ENCODE data around the gene SLAIN1. TPM values are rescaled to one million over a fixed set of nuclear protein-coding genes. Genes with fewer than 3 reads are reported as not detected.

Gene SLAIN1
- total and polyA plus RNA-seq, 12 donors: 5.5 to 26.7 (median 14.1) TPM

- no peak overlapping the region for H3K4me3 ChIP-seq
- intact Hi-C loops (cut with DNase I): no loop called here
- no peaks in the 10 kb centered on the region for H3K36me3 ChIP-seq (replicated peaks in 1 of 2)
- peaks cover 0 to 2% (median 0%) of the 10 kb centered on the region in 3 donors for H3K9me3 ChIP-seq (replicated peaks in 1 of 3)
- H3K4me1 ChIP-seq (replicated peaks in 1 of 2): no peaks in the 10 kb centered on the region
- no peak overlapping the region for H3K27ac ChIP-seq
- DNase-seq: no peak
- no peaks in the 10 kb centered on the region for H3K27me3 ChIP-seq
- TF ChIP-seq CTCF (IDR thresholded peaks at IDR 0.05) (no peak), POLR2A (IDR thresholded peaks at IDR 0.05) (no peak)
These were observed 21.6 kb downstream of the SLAIN1 start for GRCh38 chr13:77719128-77719527.

GRCh38 chr13:77720988-77721387 is 23.5 kb downstream of the SLAIN1 start:
- 86 to 96% (median 92%) methylated on average over 5 of the region's 5 CpGs for WGBS, 4 donors
- H3K4me1 ChIP-seq (replicated peaks in 1 of 2): no peaks in the 10 kb centered on the region
- intact Hi-C loops (cut with DNase I): no loop called here

GRCh38 chr13:77724092-77724491 is 26.6 kb downstream of the SLAIN1 start:
- 74 to 96% (median 91%) methylated on average over 6 of the region's 6 CpGs for WGBS, 4 donors

More at GRCh38 chr13:77720988-77721387, 23.5 kb downstream of the SLAIN1 start:
- H3K36me3 ChIP-seq (replicated peaks in 1 of 2): no peaks in the 10 kb centered on the region
- no peak for TF ChIP-seq POLR2A (IDR thresholded peaks at IDR 0.05)
- no peak for TF ChIP-seq CTCF (IDR thresholded peaks at IDR 0.05)
- no peak overlapping the region for H3K4me3 ChIP-seq
- H3K27ac ChIP-seq: no peak overlapping the region
- no peaks in the 10 kb centered on the region for H3K9me3 ChIP-seq (replicated peaks in 1 of 3)
- DNase-seq: no peak
- no peaks in the 10 kb centered on the region for H3K27me3 ChIP-seq

GRCh38 chr13:77725071-77725470 is 27.6 kb downstream of the SLAIN1 start:
- WGBS, 4 donors: 79 to 92% (median 90%) methylated on average over 1 of the region's 1 CpG
- Histone ChIP-seq H3K4me1 (replicated peaks in 1 of 2) (peaks cover 0 to 12% of the 10 kb centered on the region in 2 donors), H3K4me3 (no peak overlapping the region), H3K9me3 (replicated peaks in 1 of 3) (no peaks in the 10 kb centered on the region), H3K36me3 (replicated peaks in 1 of 2) (no peaks in the 10 kb centered on the region), H3K27ac (no peak overlapping the region), H3K27me3 (no peaks in the 10 kb centered on the region)
- intact Hi-C loops (cut with DNase I): no loop called here
- DNase-seq: no peak
- TF ChIP-seq CTCF (IDR thresholded peaks at IDR 0.05) (no peak), POLR2A (IDR thresholded peaks at IDR 0.05) (no peak)

More at GRCh38 chr13:77724092-77724491, 26.6 kb downstream of the SLAIN1 start:
- no peaks in the 10 kb centered on the region for H3K9me3 ChIP-seq (replicated peaks in 1 of 3)
- no peak overlapping the region for H3K27ac ChIP-seq
- H3K4me3 ChIP-seq: no peak overlapping the region
- peaks cover 0 to 6% of the 10 kb centered on the region in 2 donors for H3K4me1 ChIP-seq (replicated peaks in 1 of 2)
- no peaks in the 10 kb centered on the region for H3K36me3 ChIP-seq (replicated peaks in 1 of 2)
- no peak for TF ChIP-seq CTCF (IDR thresholded peaks at IDR 0.05)
- TF ChIP-seq POLR2A (IDR thresholded peaks at IDR 0.05): no peak
- DNase-seq: no peak
- H3K27me3 ChIP-seq: no peaks in the 10 kb centered on the region
- intact Hi-C loops (cut with DNase I): no loop called here
